HFF-Myc (cell line): ENCODE results near the gene DIP2B.
"Not testable (repeated sequence)": the region's sequence is repeated elsewhere in the genome, so short reads cannot be mapped to it uniquely, and the experiment has no call there.

Experiments used
- DNase-seq: peaks from one replicate; pipeline ENCODE4 v3.0.0-alpha.2; 2011; ENCODE audit warnings: low read depth; ENCODE audit errors: extremely low read depth
- H3K4me3 ChIP-seq: replicated peaks from 2 replicates; pipeline ENCODE4 v1.5.1; 2011; ENCODE audit warnings: low read depth, mild to moderate bottlenecking, control low read depth, low read length
- CTCF ChIP-seq: IDR thresholded peaks from 2 replicates; pipeline ENCODE4 v1.5.1; 2012; ENCODE audit warnings: mild to moderate bottlenecking, low read depth, low read length, control low read depth; ENCODE audit errors: missing control alignments

The DIP2B gene

DNA sequence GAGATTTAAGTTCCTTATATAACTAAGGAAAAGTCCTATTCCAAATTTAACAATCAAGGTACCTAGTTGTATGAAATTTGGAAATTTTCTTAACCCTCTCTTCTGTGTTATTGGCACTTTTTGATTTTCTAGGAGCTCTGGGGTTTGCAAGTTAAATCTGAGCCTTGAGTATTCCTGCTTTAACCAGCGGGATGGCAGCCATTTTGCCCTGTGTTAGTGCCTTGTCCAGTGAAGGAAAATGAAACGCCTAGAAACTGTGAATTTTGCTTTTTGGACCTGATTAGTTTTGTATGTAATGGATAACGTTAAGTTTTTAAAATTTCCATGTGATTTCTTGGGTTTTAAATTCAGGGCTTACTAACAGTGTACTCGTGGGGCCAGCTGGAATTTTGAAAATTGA lies 45.1 kb downstream of the DIP2B start:
- H3K4me3 ChIP-seq: no peak overlapping the region
- no peak for DNase-seq
- TF ChIP-seq CTCF: no peak

GRCh38 chr12:50550530-50551223 lies 45.9 kb downstream of the DIP2B start:
- DNase-seq: no peak
- H3K4me3 ChIP-seq: no peak overlapping the region
- no peak for TF ChIP-seq CTCF

- no peak overlapping the region for H3K4me3 ChIP-seq
- no peak for DNase-seq
- TF ChIP-seq CTCF: no peak
Observed at GRCh38 chr12:50551866-50552265, 47.1 kb downstream of the DIP2B start.

GRCh38 chr12:50554651-50555050 lies 49.9 kb downstream of the DIP2B start:
- no peak for DNase-seq
- TF ChIP-seq CTCF: no peak
- no peak overlapping the region for H3K4me3 ChIP-seq

- TF ChIP-seq CTCF: no peak
- no peak for DNase-seq
- no peak overlapping the region for H3K4me3 ChIP-seq
Observed at GRCh38 chr12:50555471-50555885, 50.7 kb downstream of the DIP2B start.

DNA sequence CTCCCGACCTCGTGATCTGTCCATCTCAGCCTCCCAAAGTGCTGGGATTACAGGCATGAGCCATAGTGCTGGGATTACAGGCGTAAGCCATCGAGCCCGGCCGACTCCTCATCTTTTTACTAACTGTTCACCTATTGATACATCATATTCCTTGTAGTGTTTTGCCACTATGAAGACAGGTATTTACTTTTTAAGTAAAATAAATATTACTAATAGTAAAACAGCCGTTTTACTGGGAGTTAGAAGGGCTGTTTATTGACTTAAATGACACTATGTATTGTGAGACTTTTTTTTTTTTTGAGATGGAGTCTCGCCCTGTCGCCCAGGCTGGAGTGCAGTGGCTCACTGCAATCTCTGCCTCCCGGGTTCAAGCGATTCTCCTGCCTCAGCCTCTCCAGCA lies 51.5 kb downstream of the DIP2B start:
- H3K4me3 ChIP-seq: no peak overlapping the region
- TF ChIP-seq CTCF: no peak
- DNase-seq: no peak

GRCh38 chr12:50556796-50557195 lies 52.0 kb downstream of the DIP2B start:
- DNase-seq: not testable (repeated sequence)

More at GRCh38 chr12:50556796-50557195, 52.0 kb downstream of the DIP2B start:
- not testable (repeated sequence) for H3K4me3 ChIP-seq
